Large intestine (tissue), 3 donors: ENCODE results near the gene SDK2. TPM values are rescaled to one million over a fixed set of nuclear protein-coding genes. Genes with fewer than 3 reads are reported as not detected.

Experiments used
- DNase-seq, 2 donors: peaks; one replicate each; pipeline versions ENCODE4 v3.0.0 to v3.0.0-alpha.2; 2013
- H3K27ac ChIP-seq: one replicate; pipeline ENCODE4 v1.5.1; 2013; ENCODE audit warnings: low read length
- H3K27me3 ChIP-seq: 2 replicates; pipeline ENCODE4 v1.6.1; 2013; ENCODE audit warnings: low read length; ENCODE audit not compliant: control insufficient read depth, insufficient read depth
- H3K36me3 ChIP-seq: 2 replicates; pipeline ENCODE4 v1.6.1; 2013; ENCODE audit warnings: low read length; ENCODE audit not compliant: control insufficient read depth, insufficient read depth
- H3K4me1 ChIP-seq: one replicate; pipeline ENCODE4 v1.6.1; 2013; ENCODE audit warnings: low read length; ENCODE audit not compliant: control insufficient read depth, insufficient read depth
- H3K4me3 ChIP-seq: one replicate; pipeline ENCODE4 v1.5.1; 2013; ENCODE audit warnings: low read length
- H3K9me3 ChIP-seq: one replicate; pipeline ENCODE4 v1.6.1; 2013; ENCODE audit warnings: mild to moderate bottlenecking, low read depth, low read length, moderate library complexity; ENCODE audit not compliant: control insufficient read depth
- WGBS: methylation state at CpG from one replicate; pipeline ENCODE4 v1.1.5; 2013; ENCODE audit warnings: low lambda C conversion rate; ENCODE audit not compliant: insufficient coverage; 5-methylcytosine and 5-hydroxymethylcytosine counted together
- polyA plus RNA-seq: library from polyadenylated mRNA; unstranded; fragments of 120-200 nt; gene quantifications from one replicate; pipeline ENCODE4 v1.2.1, GENCODE V29; 2013

Gene SDK2
- polyA plus RNA-seq, 1 donor: 0.94 TPM

- H3K27ac ChIP-seq: no peak overlapping the region
- no peaks in the 10 kb centered on the region for H3K36me3 ChIP-seq
- no peaks in the 10 kb centered on the region for H3K9me3 ChIP-seq
- no CpG with 5 or more reads among the region's 17 CpGs for WGBS
- H3K4me3 ChIP-seq: no peak overlapping the region
- H3K4me1 ChIP-seq: peaks cover 10% of the 10 kb centered on the region
- H3K27me3 ChIP-seq: no peaks in the 10 kb centered on the region
- DNase-seq: no peak
Observed at GRCh38 chr17:73324711-73325526, 319.3 kb downstream of the SDK2 start.

GRCh38 chr17:73324160-73324475 lies 320.1 kb downstream of the SDK2 start:
- Histone ChIP-seq H3K9me3 (no peaks in the 10 kb centered on the region), H3K27me3 (no peaks in the 10 kb centered on the region), H3K4me3 (no peak overlapping the region), H3K27ac (no peak overlapping the region), H3K4me1 (peaks cover 11% of the 10 kb centered on the region), H3K36me3 (no peaks in the 10 kb centered on the region)
- WGBS: no CpG with 5 or more reads among the region's 9 CpGs
- DNase-seq: no peak

GRCh38 chr17:73323409-73324159 lies 320.7 kb downstream of the SDK2 start:
- Histone ChIP-seq H3K27ac (no peak overlapping the region), H3K9me3 (no peaks in the 10 kb centered on the region), H3K36me3 (no peaks in the 10 kb centered on the region), H3K27me3 (no peaks in the 10 kb centered on the region), H3K4me3 (no peak overlapping the region), H3K4me1 (peaks cover 16% of the 10 kb centered on the region)
- no CpG with 5 or more reads among the region's 5 CpGs for WGBS
- no peak for DNase-seq

- Histone ChIP-seq H3K36me3 (no peaks in the 10 kb centered on the region), H3K27me3 (no peaks in the 10 kb centered on the region), H3K4me3 (no peak overlapping the region), H3K4me1 (peaks cover 35% of the 10 kb centered on the region), H3K9me3 (no peaks in the 10 kb centered on the region), H3K27ac (no peak overlapping the region)
- no peak for DNase-seq
- 17% methylated on average over 1 of the region's 6 CpGs for WGBS
Observed at GRCh38 chr17:73320601-73321264, 323.5 kb downstream of the SDK2 start.

GRCh38 chr17:73319766-73320165 lies 324.5 kb downstream of the SDK2 start:
- no peaks in the 10 kb centered on the region for H3K27me3 ChIP-seq
- no CpG with 5 or more reads among the region's 3 CpGs for WGBS

GRCh38 chr17:73318836-73319235 lies 325.4 kb downstream of the SDK2 start:
- WGBS: no CpG with 5 or more reads among the region's 5 CpGs
- Histone ChIP-seq H3K4me1 (peaks cover 32% of the 10 kb centered on the region), H3K4me3 (no peak overlapping the region), H3K27ac (no peak overlapping the region), H3K27me3 (no peaks in the 10 kb centered on the region), H3K36me3 (no peaks in the 10 kb centered on the region), H3K9me3 (no peaks in the 10 kb centered on the region)
- no peak for DNase-seq

More at GRCh38 chr17:73319766-73320165, 324.5 kb downstream of the SDK2 start:
- no peaks in the 10 kb centered on the region for H3K9me3 ChIP-seq
- DNase-seq: no peak
- no peak overlapping the region for H3K27ac ChIP-seq
- no peaks in the 10 kb centered on the region for H3K36me3 ChIP-seq
- peaks cover 35% of the 10 kb centered on the region for H3K4me1 ChIP-seq
- no peak overlapping the region for H3K4me3 ChIP-seq

GRCh38 chr17:73318427-73318813 lies 325.8 kb downstream of the SDK2 start:
- no peak for DNase-seq
- Histone ChIP-seq H3K4me1 (peaks cover 28% of the 10 kb centered on the region), H3K27me3 (no peaks in the 10 kb centered on the region), H3K4me3 (no peak overlapping the region), H3K27ac (peak overlapping the region; percentile 50), H3K9me3 (no peaks in the 10 kb centered on the region), H3K36me3 (no peaks in the 10 kb centered on the region)
- 92% methylated on average over 2 of the region's 8 CpGs for WGBS

- no peak overlapping the region for H3K4me3 ChIP-seq
- no peaks in the 10 kb centered on the region for H3K9me3 ChIP-seq
- H3K27ac ChIP-seq: peak overlapping the region; percentile 50
- WGBS: 30% methylated on average over 2 of the region's 9 CpGs
- H3K4me1 ChIP-seq: peaks cover 27% of the 10 kb centered on the region
- DNase-seq: peak in 1 of 2 donors; percentile 66
- no peaks in the 10 kb centered on the region for H3K36me3 ChIP-seq
- no peaks in the 10 kb centered on the region for H3K27me3 ChIP-seq
Observed at GRCh38 chr17:73317513-73318426, 326.5 kb downstream of the SDK2 start.

- WGBS: no CpG with 5 or more reads among the region's 8 CpGs
- DNase-seq: peak in 1 of 2 donors; percentile 69
- H3K27ac ChIP-seq: peak overlapping the region; percentile 50
Observed at GRCh38 chr17:73316919-73317505, 327.2 kb downstream of the SDK2 start.

More at GRCh38 chr17:73316919-73317505, 327.2 kb downstream of the SDK2 start:
- no peaks in the 10 kb centered on the region for H3K36me3 ChIP-seq
- H3K4me3 ChIP-seq: no peak overlapping the region
- no peaks in the 10 kb centered on the region for H3K9me3 ChIP-seq
- H3K27me3 ChIP-seq: no peaks in the 10 kb centered on the region
- H3K4me1 ChIP-seq: peaks cover 32% of the 10 kb centered on the region
